ENCODE results near the gene AP1S1.

The AP1S1 gene

DNA sequence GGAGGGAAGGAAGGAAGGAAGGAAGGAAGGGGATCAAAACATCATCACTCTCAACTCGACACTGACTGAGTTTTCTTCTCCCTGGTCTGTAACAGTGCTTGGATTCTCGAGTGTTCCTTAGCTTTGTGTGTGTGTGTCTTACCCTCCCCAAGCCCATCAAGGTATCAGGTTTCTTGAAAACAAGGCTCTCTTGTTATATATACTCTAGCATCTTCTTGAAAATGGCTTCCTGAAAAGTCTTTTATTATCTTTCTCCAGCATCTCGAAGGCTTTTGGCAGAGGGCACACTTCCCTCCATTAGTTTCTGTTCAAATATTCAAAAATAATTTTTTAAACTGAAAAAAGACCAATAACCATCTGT, 14.0 kb upstream of the AP1S1 start:
- H3K4me3 ChIP-seq (ENCODE audit: control insufficient read depth, low read depth, low read length): no peak overlapping the region
- TF ChIP-seq CTCF (IDR thresholded peaks at IDR 0.05; ENCODE audit: control insufficient read depth, insufficient read depth, low read depth, low read length, missing control alignments): no peak
- DNase-seq (ENCODE audit: low read depth): no peak

DNA sequence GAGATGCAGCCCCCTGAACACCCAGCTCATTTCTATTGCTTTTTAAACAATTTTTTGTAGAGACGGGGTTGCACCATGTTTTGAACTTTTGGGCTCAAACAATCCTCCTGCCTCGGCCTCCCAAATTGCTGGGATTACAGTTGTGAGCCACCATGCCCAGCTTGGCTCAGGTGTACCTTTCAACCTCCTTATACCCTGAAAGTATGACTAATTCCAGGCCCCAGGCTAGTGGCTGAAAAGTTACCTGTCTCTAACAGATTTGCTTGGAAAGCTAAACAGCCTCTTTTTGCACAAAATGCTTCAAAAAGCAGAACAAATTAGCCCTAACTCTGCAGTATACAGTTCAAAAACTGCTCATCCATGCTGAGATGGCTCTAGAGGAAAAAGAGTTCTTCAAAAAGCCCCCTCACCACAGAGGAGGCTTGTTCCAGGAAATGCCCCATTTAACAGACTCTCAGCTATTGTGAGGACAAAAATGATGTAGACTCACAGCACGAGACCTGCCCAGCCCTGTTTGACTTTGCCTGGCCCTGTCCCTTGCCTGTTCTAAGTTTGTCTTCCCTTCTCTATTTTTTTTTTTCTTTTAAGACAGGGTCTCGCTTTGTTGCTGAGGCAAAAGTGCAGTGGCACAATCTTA, 13.4 kb upstream of the AP1S1 start:
- no peak for DNase-seq (ENCODE audit: low read depth)
- no peak for TF ChIP-seq CTCF (IDR thresholded peaks at IDR 0.05; ENCODE audit: control insufficient read depth, insufficient read depth, low read depth, low read length, missing control alignments)

GRCh38 chr7:101151908-101152651, 2.2 kb upstream of the AP1S1 start:
- DNase-seq (ENCODE audit: low read depth): no peak
- H3K4me3 ChIP-seq (ENCODE audit: control insufficient read depth, low read depth, low read length): no peak overlapping the region
- no peak for TF ChIP-seq CTCF (IDR thresholded peaks at IDR 0.05; ENCODE audit: control insufficient read depth, insufficient read depth, low read depth, low read length, missing control alignments)

More for the DNA sequence above, 13.4 kb upstream of the AP1S1 start:
- no peak overlapping the region for H3K4me3 ChIP-seq (ENCODE audit: control insufficient read depth, low read depth, low read length)

- TF ChIP-seq CTCF (IDR thresholded peaks at IDR 0.05; ENCODE audit: control insufficient read depth, insufficient read depth, low read depth, low read length, missing control alignments): no peak
- no peak for DNase-seq (ENCODE audit: low read depth)
- H3K4me3 ChIP-seq (ENCODE audit: control insufficient read depth, low read depth, low read length): peak overlapping the region; percentile 99
These were observed 422 bp downstream of the AP1S1 start for GRCh38 chr7:101154693-101155102.

- DNase-seq (ENCODE audit: low read depth): no peak
- TF ChIP-seq CTCF (IDR thresholded peaks at IDR 0.05; ENCODE audit: control insufficient read depth, insufficient read depth, low read depth, low read length, missing control alignments): no peak
- H3K4me3 ChIP-seq (ENCODE audit: control insufficient read depth, low read depth, low read length): peak overlapping the region; percentile 99
These were observed 1.0 kb downstream of the AP1S1 start for GRCh38 chr7:101155303-101155702.

DNA sequence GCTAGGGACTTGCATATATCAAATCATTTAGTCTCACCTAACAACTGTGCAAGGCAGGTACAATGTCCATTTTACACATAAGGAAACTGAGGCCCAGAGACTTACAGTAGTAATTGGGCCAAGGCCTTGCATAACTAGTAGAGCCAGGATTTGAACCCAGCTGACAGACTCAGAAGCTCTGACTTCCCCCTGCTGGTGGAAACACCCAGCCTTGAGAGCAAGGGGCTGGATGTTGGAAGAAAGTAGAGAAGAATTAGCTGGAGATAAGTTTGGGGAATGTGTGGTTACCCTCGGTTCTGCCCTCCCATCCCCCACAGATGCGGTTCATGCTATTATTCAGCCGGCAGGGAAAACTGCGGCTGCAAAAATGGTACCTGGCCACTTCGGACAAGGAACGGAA, 2.0 kb downstream of the AP1S1 start:
- no peak overlapping the region for H3K4me3 ChIP-seq (ENCODE audit: control insufficient read depth, low read depth, low read length)

More for the DNA sequence above, 2.0 kb downstream of the AP1S1 start:
- DNase-seq (ENCODE audit: low read depth): no peak
- peak; percentile 39 for TF ChIP-seq CTCF (IDR thresholded peaks at IDR 0.05; ENCODE audit: control insufficient read depth, insufficient read depth, low read depth, low read length, missing control alignments)
